IgD-negative memory B cell (primary cell): ENCODE data around the gene GABBR1. TPM values are rescaled to one million over a fixed set of nuclear protein-coding genes. Genes with fewer than 3 reads are reported as not detected.

Experiments used
- H3K27ac Mint-ChIP-seq, 3 donors: one replicate each; pipeline ENCODE4 v1.8.0; 2020 to 2022; ENCODE audit warnings: mild to moderate bottlenecking in 3 of 3, mixed read lengths in 3 of 3, moderate library complexity in 1 of 3
- H3K27me3 Mint-ChIP-seq: one replicate; pipeline ENCODE4 v1.8.0; 2021; ENCODE audit warnings: mixed read lengths
- H3K36me3 Mint-ChIP-seq: one replicate; pipeline ENCODE4 v1.8.0; 2020; ENCODE audit warnings: mild to moderate bottlenecking, mixed read lengths
- H3K4me1 Mint-ChIP-seq, 3 donors: one replicate each; pipeline ENCODE4 v1.8.0; 2020 to 2022; ENCODE audit warnings: mixed read lengths in 3 of 3, mild to moderate bottlenecking in 1 of 3
- H3K4me3 Mint-ChIP-seq, 4 donors: one replicate each; pipeline ENCODE4 v1.8.0; 2020 to 2022; ENCODE audit warnings: mild to moderate bottlenecking in 4 of 4, mixed read lengths in 4 of 4, moderate library complexity in 3 of 4
- H3K9me3 Mint-ChIP-seq, 3 donors: one replicate each; pipeline ENCODE4 v1.8.0; 2020 to 2021; ENCODE audit warnings: mixed read lengths in 3 of 3, mild to moderate bottlenecking in 1 of 3
- polyA plus RNA-seq: library from polyadenylated mRNA; unstranded; fragments of 300-500 nt; fragmentation: Illumina TruSeq; gene quantifications from one replicate; pipeline ENCODE4 v1.2.3, GENCODE V29; 2021

Gene GABBR1
- polyA plus RNA-seq, 1 donor from 2014 or later, result 6.8 TPM

GRCh38 chr6:29617782-29618554 lies 15.0 kb downstream of the GABBR1 start:
- Mint-ChIP-seq H3K4me3 (no peak overlapping the region), H3K27ac (no peak overlapping the region), H3K27me3 (no peaks in the 10 kb centered on the region), H3K9me3 (no peaks in the 10 kb centered on the region), H3K4me1 (no peaks in the 10 kb centered on the region), H3K36me3 (peaks cover 13% of the 10 kb centered on the region)

- Mint-ChIP-seq H3K9me3 (no peaks in the 10 kb centered on the region), H3K27me3 (no peaks in the 10 kb centered on the region), H3K4me3 (no peak overlapping the region), H3K4me1 (no peaks in the 10 kb centered on the region), H3K36me3 (peaks cover 6% of the 10 kb centered on the region), H3K27ac (no peak overlapping the region)
Measured at GRCh38 chr6:29611426-29611825, 21.6 kb downstream of the GABBR1 start.

- Mint-ChIP-seq H3K9me3 (no peaks in the 10 kb centered on the region), H3K27ac (no peak overlapping the region), H3K36me3 (peaks cover 6% of the 10 kb centered on the region), H3K27me3 (no peaks in the 10 kb centered on the region), H3K4me3 (no peak overlapping the region), H3K4me1 (no peaks in the 10 kb centered on the region)
Measured at GRCh38 chr6:29610540-29610939, 22.4 kb downstream of the GABBR1 start.

GRCh38 chr6:29608131-29608530 lies 24.9 kb downstream of the GABBR1 start:
- peaks cover 0 to 2% (median 0%) of the 10 kb centered on the region in 3 donors for H3K4me1 Mint-ChIP-seq
- H3K36me3 Mint-ChIP-seq, result peaks cover 8% of the 10 kb centered on the region
- no peaks in the 10 kb centered on the region for H3K27me3 Mint-ChIP-seq
- H3K27ac Mint-ChIP-seq, result no peak overlapping the region
- H3K9me3 Mint-ChIP-seq, result no peaks in the 10 kb centered on the region
- H3K4me3 Mint-ChIP-seq, result no peak overlapping the region

- Mint-ChIP-seq H3K36me3 (peaks cover 11% of the 10 kb centered on the region), H3K4me3 (no peak overlapping the region), H3K9me3 (no peaks in the 10 kb centered on the region), H3K4me1 (peaks cover 0 to 2% (median 0%) of the 10 kb centered on the region in 3 donors), H3K27me3 (no peaks in the 10 kb centered on the region), H3K27ac (peak overlapping the region in 1 of 3 donors; percentile 79)
Measured at GRCh38 chr6:29603930-29604329, 29.1 kb downstream of the GABBR1 start.

- Mint-ChIP-seq H3K4me1 (peaks cover 0 to 2% (median 0%) of the 10 kb centered on the region in 3 donors), H3K27me3 (no peaks in the 10 kb centered on the region), H3K27ac (no peak overlapping the region), H3K9me3 (no peaks in the 10 kb centered on the region), H3K4me3 (no peak overlapping the region), H3K36me3 (peaks cover 9% of the 10 kb centered on the region)
Measured at GRCh38 chr6:29603456-29603855, 29.5 kb downstream of the GABBR1 start.

GRCh38 chr6:29602564-29603361 lies 30.2 kb downstream of the GABBR1 start:
- Mint-ChIP-seq H3K9me3 (no peaks in the 10 kb centered on the region), H3K4me3 (no peak overlapping the region), H3K27me3 (no peaks in the 10 kb centered on the region), H3K27ac (peak overlapping the region in 1 of 3 donors; percentile 32), H3K36me3 (peaks cover 9% of the 10 kb centered on the region), H3K4me1 (peaks cover 0 to 2% (median 0%) of the 10 kb centered on the region in 3 donors)

- Mint-ChIP-seq H3K27me3 (no peaks in the 10 kb centered on the region), H3K4me3 (no peak overlapping the region), H3K4me1 (no peaks in the 10 kb centered on the region), H3K27ac (no peak overlapping the region), H3K36me3 (peaks cover 3% of the 10 kb centered on the region), H3K9me3 (no peaks in the 10 kb centered on the region)
Measured at GRCh38 chr6:29598172-29598747, 34.7 kb downstream of the GABBR1 start.

GRCh38 chr6:29597184-29597583 lies 35.8 kb downstream of the GABBR1 start:
- H3K27ac Mint-ChIP-seq, result no peak overlapping the region
- H3K9me3 Mint-ChIP-seq, result no peaks in the 10 kb centered on the region
- H3K4me1 Mint-ChIP-seq, result no peaks in the 10 kb centered on the region

GRCh38 chr6:29596381-29596900 lies 36.5 kb downstream of the GABBR1 start:
- Mint-ChIP-seq H3K9me3 (no peaks in the 10 kb centered on the region), H3K27ac (no peak overlapping the region), H3K4me3 (no peak overlapping the region), H3K4me1 (no peaks in the 10 kb centered on the region), H3K36me3 (no peaks in the 10 kb centered on the region), H3K27me3 (peaks cover 4% of the 10 kb centered on the region)

More at GRCh38 chr6:29597184-29597583, 35.8 kb downstream of the GABBR1 start:
- H3K4me3 Mint-ChIP-seq, result no peak overlapping the region
- peaks cover 4% of the 10 kb centered on the region for H3K27me3 Mint-ChIP-seq
- no peaks in the 10 kb centered on the region for H3K36me3 Mint-ChIP-seq

GRCh38 chr6:29593199-29593855 lies 39.7 kb downstream of the GABBR1 start:
- Mint-ChIP-seq H3K27ac (no peak overlapping the region), H3K9me3 (no peaks in the 10 kb centered on the region), H3K4me1 (peaks cover 0 to 6% (median 0%) of the 10 kb centered on the region in 3 donors), H3K4me3 (no peak overlapping the region), H3K27me3 (peaks cover 4% of the 10 kb centered on the region), H3K36me3 (no peaks in the 10 kb centered on the region)

- Mint-ChIP-seq H3K4me3 (no peak overlapping the region), H3K36me3 (no peaks in the 10 kb centered on the region), H3K9me3 (no peaks in the 10 kb centered on the region), H3K27me3 (peaks cover 9% of the 10 kb centered on the region), H3K4me1 (peaks cover 0 to 6% (median 0%) of the 10 kb centered on the region in 3 donors), H3K27ac (no peak overlapping the region)
Measured at GRCh38 chr6:29591677-29592076, 41.3 kb downstream of the GABBR1 start.

GRCh38 chr6:29590218-29590808 lies 42.7 kb downstream of the GABBR1 start:
- peaks cover 14% of the 10 kb centered on the region for H3K27me3 Mint-ChIP-seq
- no peaks in the 10 kb centered on the region for H3K9me3 Mint-ChIP-seq
- H3K4me1 Mint-ChIP-seq, result peaks cover 0 to 6% (median 0%) of the 10 kb centered on the region in 3 donors
- no peak overlapping the region for H3K27ac Mint-ChIP-seq
- no peak overlapping the region for H3K4me3 Mint-ChIP-seq
- H3K36me3 Mint-ChIP-seq, result no peaks in the 10 kb centered on the region

- Mint-ChIP-seq H3K9me3 (no peaks in the 10 kb centered on the region), H3K27ac (no peak overlapping the region), H3K36me3 (no peaks in the 10 kb centered on the region), H3K4me3 (no peak overlapping the region), H3K4me1 (peaks cover 0 to 6% (median 0%) of the 10 kb centered on the region in 3 donors), H3K27me3 (peaks cover 14% of the 10 kb centered on the region)
Measured at GRCh38 chr6:29589423-29590048, 43.4 kb downstream of the GABBR1 start.
